Progenitor cell of endocrine pancreas (in vitro differentiated cells): ENCODE results near the gene KCNK16. TPM values are rescaled to one million over a fixed set of nuclear protein-coding genes. Genes with fewer than 3 reads are reported as not detected.

Experiments used
- DNase-seq: peaks from one replicate; pipeline ENCODE4 v3.0.0; 2021; ENCODE audit warnings: low spot score; ENCODE audit not compliant: unreplicated experiment
- H3K27ac Mint-ChIP-seq: 2 replicates; pipeline ENCODE4 v1.8.0; 2021; ENCODE audit warnings: mild to moderate bottlenecking, moderate library complexity, mixed read lengths
- H3K27me3 Mint-ChIP-seq: 2 replicates; pipeline ENCODE4 v1.8.0; 2021; ENCODE audit warnings: mixed read lengths
- H3K36me3 Mint-ChIP-seq: 2 replicates; pipeline ENCODE4 v1.8.0; 2022; ENCODE audit warnings: mixed read lengths; ENCODE audit not compliant: insufficient read depth
- H3K4me1 Mint-ChIP-seq: 2 replicates; pipeline ENCODE4 v1.8.0; 2021; ENCODE audit warnings: low read depth, mixed read lengths
- H3K4me3 Mint-ChIP-seq: 2 replicates; pipeline ENCODE4 v1.8.0; 2021; ENCODE audit warnings: low read depth, mild to moderate bottlenecking, moderate library complexity, mixed read lengths
- H3K9me3 Mint-ChIP-seq: 2 replicates; pipeline ENCODE4 v1.8.0; 2021; ENCODE audit warnings: low read depth, mixed read lengths
- CTCF ChIP-seq: fragments of 200-600 bp; sonication (generic); IDR thresholded peaks from one replicate; pipeline ENCODE4 v1.5.0; 2021; ENCODE audit warnings: antibody characterized with exemption, mild to moderate bottlenecking; ENCODE audit not compliant: unreplicated experiment
- total RNA-seq: library from RNA; stranded (reverse); gene quantifications from 2 replicates; pipeline ENCODE4 v1.2.1, GENCODE V29; 2021

Gene KCNK16
- total RNA-seq, 1 donor from 2014 or later, result 35.2 TPM

GRCh38 chr6:39365281-39366074 lies 43.0 kb upstream of the KCNK16 start:
- Mint-ChIP-seq H3K27ac (no peak overlapping the region), H3K4me3 (no peak overlapping the region), H3K36me3 (no peaks in the 10 kb centered on the region), H3K4me1 (no peaks in the 10 kb centered on the region), H3K27me3 (peaks cover 16% of the 10 kb centered on the region), H3K9me3 (no peaks in the 10 kb centered on the region)
- TF ChIP-seq CTCF, result no peak
- DNase-seq, result no peak

GRCh38 chr6:39363280-39363679 lies 40.8 kb upstream of the KCNK16 start:
- DNase-seq, result no peak
- Mint-ChIP-seq H3K27ac (no peak overlapping the region), H3K27me3 (peaks cover 9% of the 10 kb centered on the region), H3K4me3 (no peak overlapping the region), H3K9me3 (no peaks in the 10 kb centered on the region), H3K4me1 (no peaks in the 10 kb centered on the region), H3K36me3 (no peaks in the 10 kb centered on the region)
- no peak for TF ChIP-seq CTCF

- no peaks in the 10 kb centered on the region for H3K36me3 Mint-ChIP-seq
- no peak overlapping the region for H3K4me3 Mint-ChIP-seq
- no peaks in the 10 kb centered on the region for H3K4me1 Mint-ChIP-seq
- no peak for DNase-seq
- no peak for TF ChIP-seq CTCF
- peaks cover 9% of the 10 kb centered on the region for H3K27me3 Mint-ChIP-seq
- H3K9me3 Mint-ChIP-seq, result no peaks in the 10 kb centered on the region
- no peak overlapping the region for H3K27ac Mint-ChIP-seq
These were observed 40.0 kb upstream of the KCNK16 start for GRCh38 chr6:39362487-39362865.

GRCh38 chr6:39361657-39362486 lies 39.4 kb upstream of the KCNK16 start:
- peak; percentile 62 for DNase-seq
- no peaks in the 10 kb centered on the region for H3K4me1 Mint-ChIP-seq
- no peaks in the 10 kb centered on the region for H3K9me3 Mint-ChIP-seq
- H3K4me3 Mint-ChIP-seq, result no peak overlapping the region
- no peaks in the 10 kb centered on the region for H3K36me3 Mint-ChIP-seq
- peak; percentile 82 for TF ChIP-seq CTCF
- H3K27me3 Mint-ChIP-seq, result peaks cover 8% of the 10 kb centered on the region
- peak overlapping the region; percentile 78 for H3K27ac Mint-ChIP-seq

GRCh38 chr6:39360378-39360777 lies 37.9 kb upstream of the KCNK16 start:
- no peak for DNase-seq
- Mint-ChIP-seq H3K27me3 (no peaks in the 10 kb centered on the region), H3K9me3 (no peaks in the 10 kb centered on the region), H3K36me3 (no peaks in the 10 kb centered on the region), H3K4me3 (no peak overlapping the region), H3K27ac (no peak overlapping the region), H3K4me1 (no peaks in the 10 kb centered on the region)
- no peak for TF ChIP-seq CTCF
